Measurements from ENCODE around the gene GPRIN3. TPM values are rescaled to one million over a fixed set of nuclear protein-coding genes. Genes with fewer than 3 reads are reported as not detected.

GPRIN3 gene
- total and polyA plus RNA-seq, 2 experiments from 2014 or later = 0.74 to 3.2 TPM

- no peaks in the 10 kb centered on the region for H3K27me3 ChIP-seq (ENCODE audit: insufficient read depth)
- no peak for ATAC-seq
- H3K27ac ChIP-seq (ENCODE audit: low read depth) = no peak overlapping the region
- H3F3A ChIP-seq (replicated peaks; ENCODE audit: low read depth) = no peaks in the 10 kb centered on the region
- H3K27ac Mint-ChIP-seq = no peak overlapping the region
- H2AFZ ChIP-seq = no peak overlapping the region
- H3K4me3 Mint-ChIP-seq = no peak overlapping the region
- H3K4me1 ChIP-seq (ENCODE audit: insufficient read depth) = no peaks in the 10 kb centered on the region; the same call in 1 of the 2 replicates
- peaks cover 11% of the 10 kb centered on the region for H3K4me1 Mint-ChIP-seq
- no peaks in the 10 kb centered on the region for H3K9me3 Mint-ChIP-seq
- H3K36me3 Mint-ChIP-seq (ENCODE audit: low read depth) = no peaks in the 10 kb centered on the region
- no peak overlapping the region for H3K4me3 ChIP-seq
- no peak overlapping the region for H3K4me2 ChIP-seq
- no peak for DNase-seq (ENCODE audit: low spot score)
- no peaks in the 10 kb centered on the region for H3K36me3 ChIP-seq (ENCODE audit: insufficient read depth)
- no peaks in the 10 kb centered on the region for H3K9me2 ChIP-seq (ENCODE audit: insufficient read depth)
- no peaks in the 10 kb centered on the region for H3K27me3 Mint-ChIP-seq (ENCODE audit: insufficient read depth, low read depth, poor library complexity)
- H4K20me1 ChIP-seq (replicated peaks; ENCODE audit: insufficient read depth) = no peaks in the 10 kb centered on the region
- H3K79me2 ChIP-seq (replicated peaks; ENCODE audit: insufficient read depth) = no peaks in the 10 kb centered on the region
- TF ChIP-seq ETS1 (IDR thresholded peaks at IDR 0.05) (no peak), ZNF331 (CRISPR knock-in tag; IDR thresholded peaks at IDR 0.05; ENCODE audit: low read depth) (no peak), EZH2 (IDR thresholded peaks at IDR 0.05; ENCODE audit: low read depth, unreplicated experiment) (no peak), CREB1 (CRISPR knock-in tag; IDR thresholded peaks at IDR 0.05; ENCODE audit: low read depth) (no peak), CTCF (conservative IDR thresholded peaks at IDR 0.05; ENCODE audit: low read depth in 2 of 2) (no peak), NANOG (IDR thresholded peaks at IDR 0.05; ENCODE audit: borderline replicate concordance) (no peak), ZNF114 (CRISPR knock-in tag; IDR thresholded peaks at IDR 0.05) (no peak), REST (IDR thresholded peaks at IDR 0.05; ENCODE audit: unreplicated experiment) (no peak), STAT1 (IDR thresholded peaks at IDR 0.05; ENCODE audit: unreplicated experiment) (no peak), EZH2phosphoT487 (IDR thresholded peaks at IDR 0.05; ENCODE audit: unreplicated experiment) (no peak), POLR2AphosphoS5 (IDR thresholded peaks at IDR 0.05; ENCODE audit: low read depth) (no peak), ZNF462 (CRISPR knock-in tag; IDR thresholded peaks at IDR 0.05) (no peak), JUNB (IDR thresholded peaks at IDR 0.05; ENCODE audit: unreplicated experiment) (no peak)
Measured at GRCh38 chr4:89247951-89248350, 59.6 kb downstream of the GPRIN3 start.

Data from GM23338 (cell line).